GM23338 (cell line): ENCODE measurements around the gene AKNA. TPM values are rescaled to one million over a fixed set of nuclear protein-coding genes. Genes with fewer than 3 reads are reported as not detected.

Experiments
- ATAC-seq: fragments of 200-7000 bp; cut with Tn5 transposase; 3 replicates; pipeline ENCODE4 v1.9.1; 2020
- DNase-seq: peaks from one replicate; pipeline ENCODE4 v3.0.0-alpha.2; 2015; ENCODE audit warnings: low spot score
- H2AFZ ChIP-seq: fragments of 200-600 bp; sonication (generic); 2 replicates; pipeline ENCODE4 v1.8.0; 2016; ENCODE audit warnings: antibody characterized with exemption, mild to moderate bottlenecking, moderate library complexity
- H3F3A ChIP-seq: fragments of 200-600 bp; sonication (generic); replicated peaks from 2 replicates; pipeline ENCODE4 v1.8.0; 2017; ENCODE audit warnings: antibody characterized with exemption, mixed run types, low read depth
- H3K27ac ChIP-seq: fragments of 200-600 bp; sonication (generic); 2 replicates; pipeline ENCODE4 v1.6.1; 2016; ENCODE audit warnings: low read depth
- H3K27me3 ChIP-seq: fragments of 200-600 bp; sonication (generic); 2 replicates; pipeline ENCODE4 v1.8.0; 2016; ENCODE audit warnings: mild to moderate bottlenecking, mixed run types, moderate library complexity; ENCODE audit not compliant: insufficient read depth
- H3K36me3 ChIP-seq: fragments of 200-600 bp; sonication (generic); 2 replicates; pipeline ENCODE4 v1.8.0; 2016; ENCODE audit warnings: mild to moderate bottlenecking; ENCODE audit not compliant: insufficient read depth
- H3K4me1 ChIP-seq: fragments of 200-600 bp; sonication (generic); 2 replicates; pipeline ENCODE4 v1.8.0; 2016; ENCODE audit warnings: mild to moderate bottlenecking, moderate library complexity; ENCODE audit not compliant: insufficient read depth
- H3K4me2 ChIP-seq: fragments of 200-600 bp; sonication (generic); 2 replicates; pipeline ENCODE4 v1.7.1; 2017; ENCODE audit warnings: mixed run types
- H3K4me3 ChIP-seq: fragments of 200-600 bp; sonication (generic); 2 replicates; pipeline ENCODE4 v1.6.1; 2016; ENCODE audit warnings: mixed run types
- H3K79me2 ChIP-seq: fragments of 200-600 bp; sonication (generic); replicated peaks from 2 replicates; pipeline ENCODE4 v1.8.0; 2017; ENCODE audit warnings: mild to moderate bottlenecking; ENCODE audit not compliant: insufficient read depth
- H3K9me2 ChIP-seq: fragments of 200-600 bp; sonication (generic); 2 replicates; pipeline ENCODE4 v1.8.0; 2017; ENCODE audit not compliant: insufficient read depth
- H4K20me1 ChIP-seq: fragments of 200-600 bp; sonication (generic); replicated peaks from 2 replicates; pipeline ENCODE4 v1.8.0; 2017; ENCODE audit warnings: mild to moderate bottlenecking; ENCODE audit not compliant: insufficient read depth
- H3K27ac Mint-ChIP-seq: 2 replicates; pipeline ENCODE4 v1.8.0; 2020; ENCODE audit warnings: inconsistent platforms, mild to moderate bottlenecking, moderate library complexity, mixed read lengths
- H3K27me3 Mint-ChIP-seq: 3 replicates; pipeline ENCODE4 v1.8.0; 2022; ENCODE audit warnings: low read depth, mild to moderate bottlenecking, moderate library complexity, mixed read lengths, inconsistent platforms; ENCODE audit not compliant: insufficient read depth, poor library complexity
- H3K36me3 Mint-ChIP-seq: 3 replicates; pipeline ENCODE4 v1.8.0; 2021; ENCODE audit warnings: low read depth, mild to moderate bottlenecking, inconsistent platforms, moderate library complexity, mixed read lengths
- H3K4me1 Mint-ChIP-seq: 3 replicates; pipeline ENCODE4 v1.8.0; 2020; ENCODE audit warnings: mild to moderate bottlenecking, inconsistent platforms, mixed read lengths
- H3K4me3 Mint-ChIP-seq: 3 replicates; pipeline ENCODE4 v1.8.0; 2021; ENCODE audit warnings: moderate library complexity, mild to moderate bottlenecking, inconsistent platforms, mixed read lengths
- H3K9me3 Mint-ChIP-seq: 3 replicates; pipeline ENCODE4 v1.8.0; 2020; ENCODE audit warnings: moderate library complexity, mild to moderate bottlenecking, inconsistent platforms, mixed read lengths
- CREB1 ChIP-seq: fragments of 250-450 bp; sonication (Bioruptor Pico); IDR thresholded peaks from 2 replicates; pipeline ENCODE4 v1.5.0; 2020; ENCODE audit warnings: low read depth, mild to moderate bottlenecking, moderate library complexity
- EZH2phosphoT487 ChIP-seq: fragments of 200-600 bp; sonication (generic); IDR thresholded peaks from one replicate; pipeline ENCODE4 v1.8.1; 2018; ENCODE audit warnings: antibody characterized with exemption; ENCODE audit not compliant: unreplicated experiment
- JUNB ChIP-seq: IDR thresholded peaks from one replicate; pipeline ENCODE4 v1.6.1; 2016; ENCODE audit warnings: antibody characterized with exemption; ENCODE audit not compliant: unreplicated experiment
- NANOG ChIP-seq: IDR thresholded peaks from 2 replicates; pipeline ENCODE4 v1.6.1; 2016; ENCODE audit warnings: antibody characterized with exemption, borderline replicate concordance
- POLR2AphosphoS5 ChIP-seq: IDR thresholded peaks from 2 replicates; pipeline ENCODE4 v1.6.1; 2016; ENCODE audit warnings: antibody characterized with exemption, low read depth
- STAT1 ChIP-seq: IDR thresholded peaks from one replicate; pipeline ENCODE4 v1.6.1; 2016; ENCODE audit warnings: antibody characterized with exemption; ENCODE audit not compliant: unreplicated experiment
- ZNF114 ChIP-seq: fragments of 250-450 bp; sonication (Bioruptor Pico); IDR thresholded peaks from 2 replicates; pipeline ENCODE4 v1.5.0; 2020; ENCODE audit warnings: mild to moderate bottlenecking, moderate library complexity
- ZNF331 ChIP-seq: fragments of 250-450 bp; sonication (Bioruptor Pico); IDR thresholded peaks from 2 replicates; pipeline ENCODE4 v1.5.0; 2020; ENCODE audit warnings: low read depth, mild to moderate bottlenecking, moderate library complexity
- polyA plus RNA-seq: library from polyadenylated mRNA; unstranded; fragments of >200 nt; fragmentation: Nextera tagmentation; extraction: Ambion mirVana; gene quantifications from 2 replicates; pipeline ENCODE4 v1.2.1, GENCODE V29; 2016
- total RNA-seq: library from RNA; depleted of rRNA; stranded (reverse); fragments of >200 nt; shearing (Covaris generic); gene quantifications from 2 replicates; pipeline ENCODE4 v1.2.3, GENCODE V29; 2014
- TF ChIP-seq, protein P1 (sequence below): IDR thresholded peaks from 2 replicates; pipeline ENCODE4 v1.6.1; 2016; ENCODE audit warnings: antibody characterized with exemption
- TF ChIP-seq, protein P2 (sequence below), 2 experiments: fragments of 200-600 bp in 1 of 2; sonication (generic) in 1 of 2; conservative IDR thresholded peaks; 2 replicates each; pipeline versions ENCODE4 v1.5.1 to v1.6.1; 2016 to 2017; ENCODE audit warnings: antibody characterized with exemption in 2 of 2, low read depth in 2 of 2, mild to moderate bottlenecking in 2 of 2, moderate library complexity in 1 of 2

AKNA gene
- total and polyA plus RNA-seq, 2 experiments from 2014 or later: 9.0 to 28.1 TPM

DNA sequence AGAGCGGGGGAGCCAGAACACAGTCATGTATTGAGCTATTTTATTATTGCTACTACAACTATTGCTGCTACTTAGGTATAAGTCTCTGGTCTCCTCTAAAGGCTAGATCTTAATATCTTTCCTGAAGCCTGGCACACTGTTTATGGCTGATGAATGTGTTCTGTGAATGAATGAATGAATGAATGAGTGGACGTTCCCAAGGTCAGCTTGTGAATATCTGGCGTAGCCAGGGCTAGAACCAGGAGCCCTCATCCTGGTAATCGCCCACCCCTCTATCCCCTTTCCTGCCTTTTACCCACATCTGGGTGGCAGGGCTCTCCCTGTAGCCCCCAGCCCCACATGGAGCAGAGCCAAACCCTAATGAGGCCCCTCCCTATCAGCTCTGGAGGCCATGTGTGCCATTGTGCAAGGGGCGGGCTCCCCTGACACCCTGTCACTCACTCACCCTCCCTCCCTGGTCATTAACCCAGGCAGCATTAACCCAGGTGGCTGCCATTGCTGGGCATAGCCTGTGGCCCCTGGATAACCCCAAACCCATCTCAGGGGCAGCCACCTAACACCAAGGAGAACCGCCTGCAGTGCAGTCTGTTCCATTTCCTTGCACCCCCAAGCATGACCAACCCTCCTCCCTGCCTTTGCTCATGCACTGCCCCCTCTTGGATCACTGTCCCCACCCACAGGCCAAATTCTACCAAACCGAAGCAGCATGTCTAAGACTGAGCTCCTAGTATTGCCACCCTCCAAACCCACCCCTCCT lies 2.0 kb upstream of the AKNA start:
- H3F3A ChIP-seq: peaks cover 4% of the 10 kb centered on the region; the same call in 1 of the 2 replicates
- no peak for TF ChIP-seq POLR2AphosphoS5
- TF ChIP-seq CREB1 (CRISPR knock-in tag): no peak
- no peak for TF ChIP-seq STAT1
- no peak for TF ChIP-seq ZNF331 (CRISPR knock-in tag)
- TF ChIP-seq, protein P1, sequence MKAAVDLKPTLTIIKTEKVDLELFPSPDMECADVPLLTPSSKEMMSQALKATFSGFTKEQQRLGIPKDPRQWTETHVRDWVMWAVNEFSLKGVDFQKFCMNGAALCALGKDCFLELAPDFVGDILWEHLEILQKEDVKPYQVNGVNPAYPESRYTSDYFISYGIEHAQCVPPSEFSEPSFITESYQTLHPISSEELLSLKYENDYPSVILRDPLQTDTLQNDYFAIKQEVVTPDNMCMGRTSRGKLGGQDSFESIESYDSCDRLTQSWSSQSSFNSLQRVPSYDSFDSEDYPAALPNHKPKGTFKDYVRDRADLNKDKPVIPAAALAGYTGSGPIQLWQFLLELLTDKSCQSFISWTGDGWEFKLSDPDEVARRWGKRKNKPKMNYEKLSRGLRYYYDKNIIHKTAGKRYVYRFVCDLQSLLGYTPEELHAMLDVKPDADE: no peak
- TF ChIP-seq ZNF114 (CRISPR knock-in tag): no peak
- TF ChIP-seq JUNB: no peak
- TF ChIP-seq, protein P2, sequence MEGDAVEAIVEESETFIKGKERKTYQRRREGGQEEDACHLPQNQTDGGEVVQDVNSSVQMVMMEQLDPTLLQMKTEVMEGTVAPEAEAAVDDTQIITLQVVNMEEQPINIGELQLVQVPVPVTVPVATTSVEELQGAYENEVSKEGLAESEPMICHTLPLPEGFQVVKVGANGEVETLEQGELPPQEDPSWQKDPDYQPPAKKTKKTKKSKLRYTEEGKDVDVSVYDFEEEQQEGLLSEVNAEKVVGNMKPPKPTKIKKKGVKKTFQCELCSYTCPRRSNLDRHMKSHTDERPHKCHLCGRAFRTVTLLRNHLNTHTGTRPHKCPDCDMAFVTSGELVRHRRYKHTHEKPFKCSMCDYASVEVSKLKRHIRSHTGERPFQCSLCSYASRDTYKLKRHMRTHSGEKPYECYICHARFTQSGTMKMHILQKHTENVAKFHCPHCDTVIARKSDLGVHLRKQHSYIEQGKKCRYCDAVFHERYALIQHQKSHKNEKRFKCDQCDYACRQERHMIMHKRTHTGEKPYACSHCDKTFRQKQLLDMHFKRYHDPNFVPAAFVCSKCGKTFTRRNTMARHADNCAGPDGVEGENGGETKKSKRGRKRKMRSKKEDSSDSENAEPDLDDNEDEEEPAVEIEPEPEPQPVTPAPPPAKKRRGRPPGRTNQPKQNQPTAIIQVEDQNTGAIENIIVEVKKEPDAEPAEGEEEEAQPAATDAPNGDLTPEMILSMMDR (conservative IDR thresholded peaks at IDR 0.05; ENCODE audit: low read depth in 2 of 2): peak in 1 of 2 experiments; percentile 53; a peak in 2 of 4 replicates
- no peak for TF ChIP-seq EZH2phosphoT487
- H3K27ac ChIP-seq: no peak overlapping the region
- Mint-ChIP-seq H3K36me3 (peaks cover 13% of the 10 kb centered on the region), H3K4me1 (peaks cover 68% of the 10 kb centered on the region), H3K27ac (no peak overlapping the region), H3K27me3 (peaks cover 6% of the 10 kb centered on the region), H3K9me3 (no peaks in the 10 kb centered on the region), H3K4me3 (no peak overlapping the region)
- no peaks in the 10 kb centered on the region for H3K9me2 ChIP-seq
- H3K4me2 ChIP-seq: no peak overlapping the region
- no peaks in the 10 kb centered on the region for H3K79me2 ChIP-seq
- H3K4me3 ChIP-seq: no peak overlapping the region
- H3K36me3 ChIP-seq: no peaks in the 10 kb centered on the region
- ATAC-seq: no peak
- H2AFZ ChIP-seq: no peak overlapping the region
- peaks cover 5% of the 10 kb centered on the region; the same call in 1 of the 2 replicates for H4K20me1 ChIP-seq
- H3K4me1 ChIP-seq: peaks cover 33% of the 10 kb centered on the region
- H3K27me3 ChIP-seq: no peaks in the 10 kb centered on the region
- DNase-seq: no peak

DNA sequence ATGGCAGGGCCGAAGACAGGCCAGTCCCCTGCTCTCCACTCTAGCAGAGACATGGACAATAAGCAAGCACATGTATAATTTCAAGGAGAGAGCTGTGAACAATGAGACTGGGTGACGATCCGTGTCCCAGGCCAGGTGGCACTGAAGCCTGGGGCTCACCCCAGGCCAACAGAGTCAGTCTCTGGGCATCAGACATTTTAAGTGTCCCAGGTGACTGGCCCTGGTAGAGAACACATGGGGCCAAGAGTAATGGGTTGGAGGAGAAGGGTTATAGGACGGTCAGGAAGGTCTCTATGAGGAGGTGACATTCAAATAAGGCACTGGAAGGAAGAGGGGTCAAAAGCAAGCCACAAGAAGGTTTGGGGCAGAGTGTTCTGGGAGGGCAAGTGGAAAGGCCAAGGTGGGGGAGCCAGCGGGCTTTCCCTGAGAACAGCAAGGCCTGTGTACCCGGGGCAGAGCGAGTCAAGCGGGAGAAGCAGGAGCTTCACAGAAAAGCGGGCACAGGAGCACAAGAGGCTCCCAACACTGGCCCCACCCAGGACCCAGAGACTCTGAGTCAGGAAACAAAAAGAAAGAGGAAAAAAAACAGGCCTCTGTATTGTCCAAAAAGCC lies 1.1 kb upstream of the AKNA start:
- H3K79me2 ChIP-seq: no peaks in the 10 kb centered on the region
- Mint-ChIP-seq H3K4me3 (no peak overlapping the region; the same call in 2 of the 3 replicates), H3K9me3 (no peaks in the 10 kb centered on the region), H3K27me3 (peaks cover 13% of the 10 kb centered on the region), H3K36me3 (peaks cover 10% of the 10 kb centered on the region), H3K4me1 (peaks cover 70% of the 10 kb centered on the region), H3K27ac (no peak overlapping the region)
- H2AFZ ChIP-seq: no peak overlapping the region
- ATAC-seq (no peak), DNase-seq (no peak)
- H3F3A ChIP-seq: peaks cover 4% of the 10 kb centered on the region; the same call in 1 of the 2 replicates
- TF ChIP-seq NANOG: no peak
- TF ChIP-seq, protein P2 (conservative IDR thresholded peaks at IDR 0.05; ENCODE audit: low read depth in 2 of 2): no peak
- H4K20me1 ChIP-seq: peaks cover 5% of the 10 kb centered on the region; the same call in 1 of the 2 replicates
- H3K9me2 ChIP-seq: no peaks in the 10 kb centered on the region
- H3K4me1 ChIP-seq: peaks cover 37% of the 10 kb centered on the region
- H3K4me2 ChIP-seq: no peak overlapping the region
- H3K27ac ChIP-seq: no peak overlapping the region
- no peaks in the 10 kb centered on the region for H3K27me3 ChIP-seq
- H3K36me3 ChIP-seq: no peaks in the 10 kb centered on the region
- no peak overlapping the region for H3K4me3 ChIP-seq
